ENCODE measurements around the gene CRPPA. TPM values are rescaled to one million over a fixed set of nuclear protein-coding genes. Genes with fewer than 3 reads are reported as not detected.

The CRPPA gene
- total RNA-seq, 2 experiments from 2014 or later = 1.4 to 1.6 TPM

- Mint-ChIP-seq H3K27ac (no peak overlapping the region), H3K4me3 (no peak overlapping the region), H3K27me3 (no peaks in the 10 kb centered on the region), H3K36me3 (ENCODE audit: low read depth) (no peaks in the 10 kb centered on the region), H3K9me3 (no peaks in the 10 kb centered on the region), H3K4me1 (ENCODE audit: low read depth) (no peaks in the 10 kb centered on the region)
- TF ChIP-seq, protein P1, sequence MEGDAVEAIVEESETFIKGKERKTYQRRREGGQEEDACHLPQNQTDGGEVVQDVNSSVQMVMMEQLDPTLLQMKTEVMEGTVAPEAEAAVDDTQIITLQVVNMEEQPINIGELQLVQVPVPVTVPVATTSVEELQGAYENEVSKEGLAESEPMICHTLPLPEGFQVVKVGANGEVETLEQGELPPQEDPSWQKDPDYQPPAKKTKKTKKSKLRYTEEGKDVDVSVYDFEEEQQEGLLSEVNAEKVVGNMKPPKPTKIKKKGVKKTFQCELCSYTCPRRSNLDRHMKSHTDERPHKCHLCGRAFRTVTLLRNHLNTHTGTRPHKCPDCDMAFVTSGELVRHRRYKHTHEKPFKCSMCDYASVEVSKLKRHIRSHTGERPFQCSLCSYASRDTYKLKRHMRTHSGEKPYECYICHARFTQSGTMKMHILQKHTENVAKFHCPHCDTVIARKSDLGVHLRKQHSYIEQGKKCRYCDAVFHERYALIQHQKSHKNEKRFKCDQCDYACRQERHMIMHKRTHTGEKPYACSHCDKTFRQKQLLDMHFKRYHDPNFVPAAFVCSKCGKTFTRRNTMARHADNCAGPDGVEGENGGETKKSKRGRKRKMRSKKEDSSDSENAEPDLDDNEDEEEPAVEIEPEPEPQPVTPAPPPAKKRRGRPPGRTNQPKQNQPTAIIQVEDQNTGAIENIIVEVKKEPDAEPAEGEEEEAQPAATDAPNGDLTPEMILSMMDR (IDR thresholded peaks at IDR 0.05) = no peak
- intact Hi-C loops (cut with micrococcal nuclease) = loop anchor here (10.0 kb wide), 1 partner anchor 334 kb away; no protein-coding TSS in a partner anchor
- ChIA-PET CTCF (interaction anchor here (1.6 kb wide), 1 partner anchor 136 kb away, joined by 6 read pairs; no protein-coding TSS in a partner anchor), POLR2A (no interaction called here)
- ATAC-seq = no peak
- no peak for DNase-seq
These were observed 7.3 kb upstream of the CRPPA start for GRCh38 chr7:16428672-16429071.

DNA sequence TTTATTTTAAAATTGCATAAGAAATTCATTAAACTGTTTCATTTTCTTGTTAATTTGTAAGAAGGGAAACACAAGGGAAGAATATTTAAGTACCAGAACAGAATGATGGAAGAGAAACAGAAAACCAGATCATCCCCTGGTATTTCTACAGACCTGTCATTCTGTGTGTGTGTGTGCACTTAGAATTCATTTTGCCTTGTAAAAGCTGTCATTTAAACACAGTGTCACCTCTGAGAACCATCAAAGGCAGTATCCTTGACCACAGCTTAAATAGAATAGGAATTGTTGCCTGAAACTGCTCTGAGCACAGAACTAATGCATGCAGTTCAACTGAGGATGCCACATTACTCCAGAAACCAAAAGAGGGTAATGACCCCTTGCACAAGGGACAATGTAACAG lies 6.8 kb upstream of the CRPPA start:
- Mint-ChIP-seq H3K9me3 (no peaks in the 10 kb centered on the region), H3K27me3 (no peaks in the 10 kb centered on the region), H3K27ac (no peak overlapping the region), H3K36me3 (ENCODE audit: low read depth) (no peaks in the 10 kb centered on the region), H3K4me1 (ENCODE audit: low read depth) (no peaks in the 10 kb centered on the region), H3K4me3 (no peak overlapping the region)
- no peak for ATAC-seq
- POLR2A ChIA-PET = no interaction called here
- no peak for DNase-seq
- TF ChIP-seq, protein P1 (IDR thresholded peaks at IDR 0.05) = no peak
- intact Hi-C loops (cut with micrococcal nuclease) = loop anchor here (10.0 kb wide), 1 partner anchor 333 kb away; no protein-coding TSS in a partner anchor
- CTCF ChIA-PET = interaction anchor here (1.6 kb wide), 1 partner anchor 137 kb away, joined by 6 read pairs; no protein-coding TSS in a partner anchor

DNA sequence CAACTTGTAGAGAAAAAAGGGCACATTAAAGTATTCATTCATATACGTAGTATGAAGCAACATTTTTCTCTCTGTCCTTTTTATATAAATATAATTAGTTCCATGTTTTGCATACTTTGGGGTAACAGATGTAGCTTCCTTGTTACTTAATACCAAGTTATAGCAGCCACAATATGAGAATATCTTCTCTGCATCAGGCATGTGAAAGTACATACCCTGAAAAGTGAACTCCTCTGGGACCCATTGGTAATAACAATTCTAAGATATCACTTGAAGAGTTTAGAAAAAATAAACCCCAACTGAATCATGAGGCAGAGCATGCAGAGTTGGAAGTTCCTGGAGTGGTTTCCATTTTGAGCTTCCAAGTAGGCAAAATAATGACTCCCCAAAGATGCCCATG lies 2.4 kb upstream of the CRPPA start:
- ChIA-PET CTCF (interaction anchor here (0.8 to 1.2 kb wide), 3 partner anchors 8 to 141 kb away, joined by 3 read pairs; no protein-coding TSS in a partner anchor), POLR2A (interaction anchor here (0.9 kb wide), 1 partner anchor 160 kb away, joined by 3 read pairs; no protein-coding TSS in a partner anchor)
- peaks cover 18% of the 10 kb centered on the region for H3K4me1 Mint-ChIP-seq (ENCODE audit: low read depth)
- no peaks in the 10 kb centered on the region for H3K9me3 Mint-ChIP-seq
- ATAC-seq = no peak
- H3K4me3 Mint-ChIP-seq = no peak overlapping the region
- TF ChIP-seq, protein P1 (IDR thresholded peaks at IDR 0.05) = no peak
- H3K36me3 Mint-ChIP-seq (ENCODE audit: low read depth) = peaks cover under 1% of the 10 kb centered on the region
- intact Hi-C loops (cut with micrococcal nuclease) = loop anchor here (10.0 kb wide), 1 partner anchor 329 kb away; no protein-coding TSS in a partner anchor
- DNase-seq = no peak
- no peaks in the 10 kb centered on the region for H3K27me3 Mint-ChIP-seq
- no peak overlapping the region for H3K27ac Mint-ChIP-seq

GRCh38 chr7:16422917-16423316 lies 1.6 kb upstream of the CRPPA start:
- H3K27ac Mint-ChIP-seq = peak overlapping the region; percentile 34
- H3K27me3 Mint-ChIP-seq = no peaks in the 10 kb centered on the region
- DNase-seq (no peak), ATAC-seq (no peak)
- intact Hi-C loops (cut with micrococcal nuclease) = loop anchor here (10.0 kb wide), 1 partner anchor 328 kb away; no protein-coding TSS in a partner anchor
- TF ChIP-seq, protein P1 (IDR thresholded peaks at IDR 0.05) = no peak
- H3K9me3 Mint-ChIP-seq = peaks cover 3% of the 10 kb centered on the region
- CTCF ChIA-PET = interaction anchor here (0.6 to 4.0 kb wide), 4 partner anchors 8 to 142 kb away, joined by 3 to 25 read pairs (median 4); no protein-coding TSS in a partner anchor
- peaks cover 24% of the 10 kb centered on the region for H3K4me1 Mint-ChIP-seq (ENCODE audit: low read depth)
- POLR2A ChIA-PET = interaction anchor here (0.9 kb wide), 1 partner anchor 161 kb away, joined by 3 read pairs; no protein-coding TSS in a partner anchor
- no peak overlapping the region for H3K4me3 Mint-ChIP-seq
- peaks cover 1% of the 10 kb centered on the region for H3K36me3 Mint-ChIP-seq (ENCODE audit: low read depth)

DNA sequence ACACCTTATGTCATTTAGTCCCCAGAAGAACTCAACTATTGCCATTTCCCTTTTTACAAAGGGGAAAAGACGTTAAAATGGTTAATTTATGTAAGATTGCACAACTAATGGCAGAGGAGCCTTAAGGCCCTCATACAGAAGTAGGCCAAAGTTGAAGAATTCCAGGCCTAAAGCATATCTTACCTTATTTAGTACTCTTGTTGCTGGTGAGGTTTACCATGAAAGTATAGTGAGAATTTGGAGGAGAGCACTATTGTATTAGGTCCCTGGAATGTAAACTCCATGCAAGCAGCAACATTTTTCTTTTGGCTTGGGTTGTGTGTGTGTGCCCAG lies 731 bp upstream of the CRPPA start:
- H3K9me3 Mint-ChIP-seq = peaks cover 3% of the 10 kb centered on the region
- H3K27ac Mint-ChIP-seq = peak overlapping the region; percentile 77
- DNase-seq (no peak), ATAC-seq (no peak)
- peaks cover 1% of the 10 kb centered on the region for H3K36me3 Mint-ChIP-seq (ENCODE audit: low read depth)
- intact Hi-C loops (cut with micrococcal nuclease) = loop anchor here (10.0 kb wide), 1 partner anchor 327 kb away; no protein-coding TSS in a partner anchor
- H3K4me1 Mint-ChIP-seq (ENCODE audit: low read depth) = peaks cover 24% of the 10 kb centered on the region
- CTCF ChIA-PET = interaction anchor here (0.6 to 4.0 kb wide), 4 partner anchors 10 to 143 kb away, joined by 3 to 27 read pairs (median 16); no protein-coding TSS in a partner anchor
- TF ChIP-seq, protein P1 (IDR thresholded peaks at IDR 0.05) = no peak
- H3K27me3 Mint-ChIP-seq = no peaks in the 10 kb centered on the region
- peak overlapping the region; percentile 67 for H3K4me3 Mint-ChIP-seq
- POLR2A ChIA-PET = interaction anchor here (1.7 to 2.4 kb wide), 2 partner anchors 11 to 225 kb away, joined by 13 to 22 read pairs; partner anchors contain the start of genes ANKMY2 and BZW2

Measured in activated CD8-positive, alpha-beta T cell treated with anti-CD3 and anti-CD28 coated beads for 36 hours (primary cell).